Neutrophil (primary cell): ENCODE measurements around the gene CBR3.

Source experiments
- H3K27ac ChIP-seq: fragments of 200-600 bp; sonication (generic); 2 replicates; pipeline ENCODE4 v1.5.1; 2016; ENCODE audit warnings: mild to moderate bottlenecking, moderate library complexity
- H3K27me3 ChIP-seq: fragments of 200-600 bp; sonication (generic); 2 replicates; pipeline ENCODE4 v1.6.0; 2016; ENCODE audit warnings: mild to moderate bottlenecking
- H3K36me3 ChIP-seq: fragments of 200-600 bp; sonication (generic); 2 replicates; pipeline ENCODE4 v1.5.1; 2017
- H3K4me1 ChIP-seq, 2 experiments: fragments of 200-600 bp in 1 of 2; sonication (generic) in 1 of 2; 1 replicate in 1 of 2; 2 replicates in 1 of 2; pipeline versions ENCODE4 v1.5.1 to v1.6.1; 2013 to 2016; ENCODE audit warnings: low read depth in 1 of 2, low read length in 1 of 2, mild to moderate bottlenecking in 1 of 2, moderate library complexity in 1 of 2; ENCODE audit not compliant: control insufficient read depth in 1 of 2, insufficient read depth in 1 of 2
- H3K4me3 ChIP-seq, 2 experiments: fragments of 200-600 bp in 1 of 2; sonication (generic) in 1 of 2; 1 replicate in 1 of 2; 2 replicates in 1 of 2; pipeline ENCODE4 v1.5.1; 2013 to 2016; ENCODE audit warnings: low read depth in 1 of 2, low read length in 1 of 2, mild to moderate bottlenecking in 1 of 2, moderate library complexity in 1 of 2
- H3K9me3 ChIP-seq: fragments of 200-600 bp; sonication (generic); 2 replicates; pipeline ENCODE4 v1.5.1; 2016
- CTCF ChIP-seq: fragments of 200-600 bp; sonication (generic); IDR thresholded peaks from 2 replicates; pipeline ENCODE4 v1.5.1; 2016; ENCODE audit warnings: antibody characterized with exemption

The CBR3 gene

DNA sequence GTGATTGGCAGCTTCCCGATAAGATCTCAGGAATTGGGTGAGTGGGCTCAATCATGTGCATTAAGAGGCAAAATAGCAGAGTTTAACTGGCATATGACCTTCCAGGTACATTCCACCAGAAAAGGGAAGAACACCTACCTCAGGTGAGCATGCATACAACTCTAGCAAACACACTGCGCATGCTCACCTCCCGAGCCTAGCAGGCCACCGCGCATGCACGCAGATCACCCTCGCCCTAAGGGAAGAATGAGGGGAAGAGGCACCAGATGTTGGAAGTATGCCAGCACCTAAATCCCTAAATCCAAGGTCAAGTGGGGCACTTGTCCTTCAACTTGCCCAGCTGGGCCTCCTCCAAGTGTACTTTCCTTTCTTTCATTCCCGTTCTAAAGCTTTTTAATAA lies 23.6 kb upstream of the CBR3 start:
- no peak for TF ChIP-seq CTCF
- H3K4me3 ChIP-seq, result no peak overlapping the region
- H3K27ac ChIP-seq, result no peak overlapping the region
- H3K36me3 ChIP-seq, result no peaks in the 10 kb centered on the region
- peaks cover 17% of the 10 kb centered on the region for H3K27me3 ChIP-seq
- no peaks in the 10 kb centered on the region for H3K9me3 ChIP-seq
- peaks cover 7 to 15% of the 10 kb centered on the region in 2 experiments for H3K4me1 ChIP-seq

- Histone ChIP-seq H3K36me3 (no peaks in the 10 kb centered on the region), H3K27ac (no peak overlapping the region), H3K4me1 (peaks cover 7 to 15% of the 10 kb centered on the region in 2 experiments), H3K4me3 (no peak overlapping the region), H3K9me3 (no peaks in the 10 kb centered on the region), H3K27me3 (no peaks in the 10 kb centered on the region)
- no peak for TF ChIP-seq CTCF
Observed at GRCh38 chr21:36113647-36114428, 21.0 kb upstream of the CBR3 start.

GRCh38 chr21:36115138-36115730 lies 19.6 kb upstream of the CBR3 start:
- TF ChIP-seq CTCF, result no peak
- Histone ChIP-seq H3K27ac (no peak overlapping the region), H3K9me3 (no peaks in the 10 kb centered on the region), H3K27me3 (no peaks in the 10 kb centered on the region), H3K36me3 (no peaks in the 10 kb centered on the region), H3K4me3 (no peak overlapping the region), H3K4me1 (peaks cover 7 to 15% of the 10 kb centered on the region in 2 experiments)

- no peak for TF ChIP-seq CTCF
- Histone ChIP-seq H3K4me1 (peaks cover 7 to 15% of the 10 kb centered on the region in 2 experiments), H3K9me3 (no peaks in the 10 kb centered on the region)
Observed at GRCh38 chr21:36117286-36117741, 17.6 kb upstream of the CBR3 start.

GRCh38 chr21:36120304-36120888 lies 14.5 kb upstream of the CBR3 start:
- no peaks in the 10 kb centered on the region for H3K9me3 ChIP-seq
- TF ChIP-seq CTCF, result no peak
- no peaks in the 10 kb centered on the region for H3K27me3 ChIP-seq
- H3K4me3 ChIP-seq, result no peak overlapping the region
- H3K36me3 ChIP-seq, result no peaks in the 10 kb centered on the region
- H3K4me1 ChIP-seq, result peaks cover 0 to 2% of the 10 kb centered on the region in 2 experiments
- H3K27ac ChIP-seq, result no peak overlapping the region

More at GRCh38 chr21:36117286-36117741, 17.6 kb upstream of the CBR3 start:
- Histone ChIP-seq H3K4me3 (no peak overlapping the region), H3K27me3 (no peaks in the 10 kb centered on the region), H3K36me3 (no peaks in the 10 kb centered on the region), H3K27ac (no peak overlapping the region)
